Psoas muscle (tissue), 8 donors: Measurements from ENCODE around the gene C19orf85. TPM values are rescaled to one million over a fixed set of nuclear protein-coding genes. Genes with fewer than 3 reads are reported as not detected.
"Not testable (repeated sequence)": the region's sequence is repeated elsewhere in the genome, so short reads cannot be mapped to it uniquely, and the experiment has no call there.

ENCODE experiments used
- ATAC-seq, 4 donors: fragments of 200-7000 bp; cut with Tn5 transposase; one replicate each; pipeline ENCODE4 v1.9.1; 2020; ENCODE audit warnings: moderate library complexity in 3 of 4, mild to moderate bottlenecking in 2 of 4
- DNase-seq, 2 donors: peaks; one replicate each; pipeline ENCODE4 v3.0.0-alpha.2; 2020
- H3K27ac ChIP-seq: fragments of 200-600 bp; one replicate; pipeline ENCODE4 v1.8.0; 2022
- H3K27me3 ChIP-seq, 3 donors: fragments of 200-600 bp in 1 of 3; one replicate each; pipeline versions ENCODE4 v1.6.1 to v1.8.0; 2013 to 2022; ENCODE audit warnings: low read length in 2 of 3, mild to moderate bottlenecking in 2 of 3, moderate library complexity in 1 of 3; ENCODE audit not compliant: insufficient read depth in 3 of 3
- H3K36me3 ChIP-seq, 2 donors: fragments of 200-600 bp in 1 of 2; one replicate each; pipeline versions ENCODE4 v1.6.1 to v1.8.0; 2013 to 2022; ENCODE audit warnings: low read depth in 1 of 2, mild to moderate bottlenecking in 1 of 2, moderate library complexity in 1 of 2; ENCODE audit not compliant: insufficient read depth in 1 of 2
- H3K4me1 ChIP-seq: fragments of 200-600 bp; one replicate; pipeline ENCODE4 v1.8.0; 2022
- H3K4me3 ChIP-seq: fragments of 200-600 bp; one replicate; pipeline ENCODE4 v1.8.0; 2022; ENCODE audit warnings: mild to moderate bottlenecking
- H3K9me3 ChIP-seq: fragments of 200-600 bp; one replicate; pipeline ENCODE4 v1.8.0; 2022
- WGBS, 3 donors: extraction: QIAGEN DNeasy Blood & Tissue Kit; methylation state at CpG; one replicate each; pipeline versions ENCODE4 v1.1.6 to v1.1.7; 2013; 5-methylcytosine and 5-hydroxymethylcytosine counted together
- intact Hi-C, 2 donors: fragments of 100-400 bp; cut with DNase I; formaldehyde crosslinking; loops; one replicate each; pipeline versions ENCODE4 v1.11.0 to v1.14.2; 2022
- polyA plus RNA-seq, 3 donors: library from polyadenylated mRNA; stranded (reverse); fragments of 200-250 nt; gene quantifications; one replicate each; pipeline ENCODE4 v1.2.3, GENCODE V29; 2013
- total RNA-seq, 4 donors: library from RNA; stranded (reverse); fragmentation: NEBNext Ultra II Directional in 2 of 4; extraction: Animal tissue kit (Norgen Biotek cat#: 25700) in 2 of 4; gene quantifications; one replicate each; pipeline versions ENCODE4 v1.2.1 to v1.2.4, GENCODE V29; 2021 to 2023
- TF ChIP-seq, protein P1 (sequence below): fragments of 200-600 bp; IDR thresholded peaks from one replicate; pipeline ENCODE4 v1.8.0; 2022; ENCODE audit warnings: antibody characterized with exemption
- donor health status: healthy with polysubstance abuse.
- donor health status: DM: no; HTN: no; CAD: no; lungs with moderate emphysema.
- donor health status: Bipolar disorder and iron deficiency.
- donor health status: healthy.
- donor health status: DM: yes; HTN: yes; CAD: no.
- donor health status: DM: no; HTN: no; CAD: no.
- donor health status: DM: no; HTN: no; CAD: no.
- donor health status: DM: yes; HTN: yes; CAD: no.

C19orf85 gene
- total and polyA plus RNA-seq, 7 donors: not detected

- TF ChIP-seq, protein P1, sequence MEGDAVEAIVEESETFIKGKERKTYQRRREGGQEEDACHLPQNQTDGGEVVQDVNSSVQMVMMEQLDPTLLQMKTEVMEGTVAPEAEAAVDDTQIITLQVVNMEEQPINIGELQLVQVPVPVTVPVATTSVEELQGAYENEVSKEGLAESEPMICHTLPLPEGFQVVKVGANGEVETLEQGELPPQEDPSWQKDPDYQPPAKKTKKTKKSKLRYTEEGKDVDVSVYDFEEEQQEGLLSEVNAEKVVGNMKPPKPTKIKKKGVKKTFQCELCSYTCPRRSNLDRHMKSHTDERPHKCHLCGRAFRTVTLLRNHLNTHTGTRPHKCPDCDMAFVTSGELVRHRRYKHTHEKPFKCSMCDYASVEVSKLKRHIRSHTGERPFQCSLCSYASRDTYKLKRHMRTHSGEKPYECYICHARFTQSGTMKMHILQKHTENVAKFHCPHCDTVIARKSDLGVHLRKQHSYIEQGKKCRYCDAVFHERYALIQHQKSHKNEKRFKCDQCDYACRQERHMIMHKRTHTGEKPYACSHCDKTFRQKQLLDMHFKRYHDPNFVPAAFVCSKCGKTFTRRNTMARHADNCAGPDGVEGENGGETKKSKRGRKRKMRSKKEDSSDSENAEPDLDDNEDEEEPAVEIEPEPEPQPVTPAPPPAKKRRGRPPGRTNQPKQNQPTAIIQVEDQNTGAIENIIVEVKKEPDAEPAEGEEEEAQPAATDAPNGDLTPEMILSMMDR: no peak
- Histone ChIP-seq H3K36me3 (no peaks in the 10 kb centered on the region), H3K27me3 (peaks cover 0 to 24% (median 24%) of the 10 kb centered on the region in 3 donors), H3K9me3 (no peaks in the 10 kb centered on the region), H3K4me3 (no peak overlapping the region), H3K27ac (no peak overlapping the region), H3K4me1 (peaks cover 6% of the 10 kb centered on the region)
- peak; percentile 80 to 96 (median 91) for ATAC-seq
- 9 to 14% (median 9%) methylated on average over 23 to 34 of the region's 34 CpGs for WGBS, 3 donors
- peak; percentile 76 to 90 for DNase-seq
- intact Hi-C loops: loop anchor here in 1 of 2 donors (5.0 kb wide), 1 partner anchor 66 kb away; the partner anchor contains the start of gene RPL28
These were observed 11.7 kb downstream of the C19orf85 start for GRCh38 chr19:55452749-55453346.

- WGBS, 3 donors: 2 to 3% (median 2%) methylated on average over 45 to 57 of the region's 57 CpGs
- Histone ChIP-seq H3K9me3 (no peaks in the 10 kb centered on the region), H3K27me3 (peaks cover 0 to 28% (median 24%) of the 10 kb centered on the region in 3 donors), H3K36me3 (no peaks in the 10 kb centered on the region), H3K27ac (no peak overlapping the region), H3K4me1 (peaks cover 6% of the 10 kb centered on the region), H3K4me3 (no peak overlapping the region)
- TF ChIP-seq, protein P1: no peak
- DNase-seq: no peak
- ATAC-seq: no peak
- intact Hi-C loops: loop anchor here in 1 of 2 donors (5.0 kb wide), 1 partner anchor 65 kb away; the partner anchor contains the start of gene RPL28
These were observed 12.4 kb downstream of the C19orf85 start for GRCh38 chr19:55451965-55452748.

- 0 to 1% (median 0%) methylated on average over 36 to 80 of the region's 80 CpGs for WGBS, 3 donors
- H3K27ac ChIP-seq: no peak overlapping the region
- ATAC-seq (no peak), DNase-seq (no peak)
- H3K27me3 ChIP-seq: peaks cover 0 to 33% (median 24%) of the 10 kb centered on the region in 3 donors
- intact Hi-C loops: loop anchor here in 1 of 2 donors (5.0 kb wide), 1 partner anchor 64 kb away; the partner anchor contains the start of gene RPL28
- no peaks in the 10 kb centered on the region for H3K9me3 ChIP-seq
- peaks cover 6% of the 10 kb centered on the region for H3K4me1 ChIP-seq
- TF ChIP-seq, protein P1: no peak
- no peak overlapping the region for H3K4me3 ChIP-seq
- no peaks in the 10 kb centered on the region for H3K36me3 ChIP-seq
These were observed 13.2 kb downstream of the C19orf85 start for GRCh38 chr19:55451163-55451964.

GRCh38 chr19:55449469-55449868, 15.1 kb downstream of the C19orf85 start:
- H3K27me3 ChIP-seq: peaks cover 0 to 51% (median 32%) of the 10 kb centered on the region in 3 donors
- no peaks in the 10 kb centered on the region for H3K9me3 ChIP-seq
- no peak overlapping the region for H3K27ac ChIP-seq
- 31 to 39% (median 34%) methylated on average over 12 to 16 of the region's 16 CpGs for WGBS, 3 donors
- intact Hi-C loops: no loop called here
- no peaks in the 10 kb centered on the region for H3K36me3 ChIP-seq
- peaks cover 6% of the 10 kb centered on the region for H3K4me1 ChIP-seq
- no peak for DNase-seq
- H3K4me3 ChIP-seq: no peak overlapping the region
- ATAC-seq: no peak
- TF ChIP-seq, protein P1: no peak

DNA sequence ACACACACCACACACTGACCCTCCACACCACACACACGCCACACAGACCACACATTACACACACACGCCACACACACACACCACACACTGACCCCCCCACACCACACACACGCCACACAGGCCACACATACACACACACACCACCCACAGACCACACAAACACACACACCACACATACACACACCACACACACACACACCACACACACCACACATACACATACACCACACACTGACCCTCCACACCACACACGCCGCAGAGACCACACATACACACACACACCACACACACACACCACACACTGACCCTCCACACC, 16.4 kb downstream of the C19orf85 start:
- H3K27ac ChIP-seq, H3K4me1 ChIP-seq, ATAC-seq, intact Hi-C loops, H3K36me3 ChIP-seq, H3K9me3 ChIP-seq, H3K4me3 ChIP-seq, DNase-seq: not testable (repeated sequence)
- peaks cover 0 to 62% (median 42%) of the 10 kb centered on the region in 3 donors for H3K27me3 ChIP-seq
- WGBS, 3 donors: 77 to 89% (median 83%) methylated on average over 5 of the region's 5 CpGs
